GM21515 (cell line): ENCODE results near the gene TRIM54.
"Not testable (repeated sequence)": the region's sequence is repeated elsewhere in the genome, so short reads cannot be mapped to it uniquely, and the experiment has no call there.

Experiments
- ATAC-seq: cut with Tn5 transposase; IDR thresholded peaks from one replicate; pipeline ENCODE4 v1.9.1; 2021; ENCODE audit not compliant: unreplicated experiment

Gene TRIM54

GRCh38 chr2:27256855-27257454, 25.3 kb upstream of the TRIM54 start:
- ATAC-seq, result no peak

DNA sequence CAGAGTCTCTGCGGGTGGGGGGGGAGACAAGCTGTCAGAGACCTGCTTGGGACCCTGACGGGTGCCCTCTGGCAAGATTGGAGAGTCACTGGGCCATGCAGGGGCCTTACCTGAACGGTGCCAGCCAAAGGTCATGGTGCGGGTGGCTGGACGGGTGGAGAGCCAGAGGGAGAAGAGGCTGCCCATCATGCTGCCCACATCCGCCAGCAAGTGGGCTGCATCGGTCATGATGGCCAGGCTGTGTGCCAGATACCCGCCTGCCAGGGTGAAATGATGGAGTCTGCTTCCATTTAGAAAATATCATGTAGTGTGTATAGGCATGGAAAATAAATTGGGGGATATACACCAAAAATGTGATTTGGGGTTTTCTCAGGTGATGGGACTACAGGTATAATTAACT, 24.2 kb upstream of the TRIM54 start:
- no peak for ATAC-seq

DNA sequence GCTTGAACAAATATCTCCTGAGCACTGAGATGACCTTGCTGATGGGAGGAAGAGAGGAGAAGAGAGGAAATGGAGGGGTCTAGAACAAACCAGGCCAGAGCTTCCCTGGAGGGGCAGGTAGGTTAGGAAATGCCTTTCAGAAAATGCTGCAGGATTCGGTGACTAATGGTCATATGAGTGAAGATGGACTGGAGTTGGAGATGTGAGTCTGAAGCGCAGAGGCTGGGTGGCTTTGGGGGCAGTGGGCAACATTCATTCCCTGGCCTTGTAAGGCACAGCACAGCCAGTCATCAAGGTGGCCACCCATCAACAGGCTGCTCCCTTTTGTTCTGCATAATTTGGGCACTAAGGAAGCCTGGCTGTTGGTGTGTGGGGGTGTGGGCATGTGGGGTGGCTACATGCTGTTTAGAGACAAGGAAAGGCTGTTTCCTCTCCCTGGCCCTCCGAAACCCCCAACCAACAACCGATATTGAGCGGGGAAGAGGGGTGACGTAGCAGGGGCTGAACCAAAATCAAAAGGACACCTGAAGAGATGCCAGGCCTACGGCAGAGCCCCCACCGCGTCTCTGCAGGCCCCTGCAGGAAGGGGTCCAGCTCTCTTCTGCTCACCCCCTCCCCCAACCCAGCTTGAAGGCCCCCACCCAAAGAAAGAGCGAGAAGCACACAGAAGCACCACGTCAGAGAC, 20.8 kb upstream of the TRIM54 start:
- no peak for ATAC-seq

- no peak for ATAC-seq
These were observed 20.3 kb upstream of the TRIM54 start for GRCh38 chr2:27261926-27262298.

DNA sequence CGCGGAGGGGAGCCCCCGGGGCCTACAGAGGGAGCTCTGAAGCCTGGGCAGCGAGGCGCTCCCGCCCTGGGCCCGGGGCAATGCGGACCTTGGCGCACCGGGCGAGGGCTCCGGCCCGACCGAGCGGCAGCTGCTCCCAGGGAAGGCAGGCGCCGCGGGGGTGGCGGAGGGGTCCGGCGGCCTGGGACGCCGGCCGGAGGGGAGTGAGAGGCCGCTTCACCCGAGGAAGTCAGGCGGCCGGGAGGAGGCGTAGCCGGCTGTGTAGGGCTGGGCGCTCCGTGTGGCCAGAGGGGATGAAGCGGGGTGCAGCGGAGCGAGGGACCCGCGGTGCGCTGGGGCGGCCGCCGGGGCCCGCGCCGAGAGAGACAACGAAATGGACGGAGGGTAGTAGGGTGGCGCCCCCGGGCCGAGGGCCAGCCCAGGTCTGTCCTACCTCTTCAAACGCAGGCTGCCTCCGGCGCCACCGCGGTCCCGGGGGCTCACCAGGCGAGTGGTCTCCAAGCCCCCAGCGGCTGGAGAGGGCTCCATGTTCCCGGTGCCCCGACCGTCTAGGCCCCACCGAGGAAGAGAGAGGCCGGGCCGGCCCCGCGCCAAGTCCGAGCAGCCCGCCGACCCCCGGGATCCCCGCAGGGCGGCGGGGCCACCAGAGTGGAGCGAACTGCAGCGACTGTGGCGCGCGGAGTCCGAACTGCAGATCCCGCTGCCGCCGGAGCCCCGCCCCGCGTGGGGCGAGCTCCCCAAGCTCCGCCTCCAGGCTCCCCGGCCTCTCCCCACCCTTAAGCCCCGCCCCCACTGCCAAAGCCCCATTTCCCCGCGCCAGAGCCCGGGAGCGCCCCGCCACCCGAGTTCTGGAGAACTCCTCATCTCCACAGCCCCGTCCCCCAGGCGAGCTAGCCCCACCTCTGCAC, 19.6 kb upstream of the TRIM54 start, which contains the start of gene SLC30A3:
SLC30A3 (minus strand) TSS at position 669 of the 908 bp plus-strand sequence; CDS start at position 528, 141 bp downstream.
- no peak for ATAC-seq

- ATAC-seq, result no peak
These were observed 18.7 kb upstream of the TRIM54 start for GRCh38 chr2:27263287-27264252.

DNA sequence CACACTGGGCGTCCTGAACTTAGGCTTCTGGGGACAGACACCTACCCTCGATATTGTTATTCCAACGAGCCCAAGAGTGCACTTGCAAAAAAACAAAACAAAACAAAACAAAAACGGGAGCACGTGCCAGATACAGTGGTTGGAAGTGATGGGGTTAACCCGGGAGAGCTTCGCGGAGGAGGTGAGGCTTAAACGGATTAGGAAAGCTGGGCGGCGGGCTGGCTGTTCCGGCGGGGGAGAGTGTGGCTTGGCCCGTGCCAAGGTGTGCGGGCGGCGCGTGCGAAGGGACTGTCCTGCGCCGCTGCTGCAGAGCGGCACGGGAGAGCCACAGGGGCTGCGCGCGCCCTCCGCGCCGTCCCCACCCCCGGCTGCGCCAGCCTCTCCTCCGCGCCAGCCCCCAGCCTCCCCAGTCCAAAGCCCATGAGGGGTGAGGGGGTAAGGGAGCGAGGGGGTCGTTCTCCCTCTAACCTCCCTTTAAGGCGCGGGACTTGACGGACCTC, 17.9 kb upstream of the TRIM54 start:
- no peak for ATAC-seq

- no peak for ATAC-seq
These were observed 17.3 kb upstream of the TRIM54 start for GRCh38 chr2:27264753-27265535.

DNA sequence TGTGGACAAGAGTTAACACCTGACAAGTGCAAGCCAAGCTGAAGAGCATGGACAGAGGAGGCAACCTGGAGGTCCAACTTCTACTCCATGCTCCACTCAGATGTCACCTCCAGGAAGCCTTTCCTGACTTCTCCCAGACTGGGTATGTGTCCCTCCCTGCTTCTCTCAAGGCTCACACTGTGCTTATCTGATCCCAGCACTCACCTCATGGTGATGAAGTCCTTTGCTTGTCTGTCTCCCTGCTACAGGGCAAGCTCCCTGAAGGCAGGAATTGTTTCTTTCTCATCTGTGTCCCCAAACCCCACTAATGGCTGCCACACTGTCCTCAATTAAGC, 16.7 kb upstream of the TRIM54 start:
- ATAC-seq, result no peak

- not testable (repeated sequence) for ATAC-seq
These were observed 13.9 kb upstream of the TRIM54 start for GRCh38 chr2:27268296-27268695.

- ATAC-seq, result no peak
These were observed 12.1 kb upstream of the TRIM54 start for GRCh38 chr2:27270131-27270530.

- no peak for ATAC-seq
These were observed 11.6 kb upstream of the TRIM54 start for GRCh38 chr2:27270670-27271069.

- ATAC-seq, result no peak
These were observed 10.4 kb upstream of the TRIM54 start for GRCh38 chr2:27271631-27272340.

- not testable (repeated sequence) for ATAC-seq
These were observed 9.4 kb upstream of the TRIM54 start for GRCh38 chr2:27272537-27273522.

DNA sequence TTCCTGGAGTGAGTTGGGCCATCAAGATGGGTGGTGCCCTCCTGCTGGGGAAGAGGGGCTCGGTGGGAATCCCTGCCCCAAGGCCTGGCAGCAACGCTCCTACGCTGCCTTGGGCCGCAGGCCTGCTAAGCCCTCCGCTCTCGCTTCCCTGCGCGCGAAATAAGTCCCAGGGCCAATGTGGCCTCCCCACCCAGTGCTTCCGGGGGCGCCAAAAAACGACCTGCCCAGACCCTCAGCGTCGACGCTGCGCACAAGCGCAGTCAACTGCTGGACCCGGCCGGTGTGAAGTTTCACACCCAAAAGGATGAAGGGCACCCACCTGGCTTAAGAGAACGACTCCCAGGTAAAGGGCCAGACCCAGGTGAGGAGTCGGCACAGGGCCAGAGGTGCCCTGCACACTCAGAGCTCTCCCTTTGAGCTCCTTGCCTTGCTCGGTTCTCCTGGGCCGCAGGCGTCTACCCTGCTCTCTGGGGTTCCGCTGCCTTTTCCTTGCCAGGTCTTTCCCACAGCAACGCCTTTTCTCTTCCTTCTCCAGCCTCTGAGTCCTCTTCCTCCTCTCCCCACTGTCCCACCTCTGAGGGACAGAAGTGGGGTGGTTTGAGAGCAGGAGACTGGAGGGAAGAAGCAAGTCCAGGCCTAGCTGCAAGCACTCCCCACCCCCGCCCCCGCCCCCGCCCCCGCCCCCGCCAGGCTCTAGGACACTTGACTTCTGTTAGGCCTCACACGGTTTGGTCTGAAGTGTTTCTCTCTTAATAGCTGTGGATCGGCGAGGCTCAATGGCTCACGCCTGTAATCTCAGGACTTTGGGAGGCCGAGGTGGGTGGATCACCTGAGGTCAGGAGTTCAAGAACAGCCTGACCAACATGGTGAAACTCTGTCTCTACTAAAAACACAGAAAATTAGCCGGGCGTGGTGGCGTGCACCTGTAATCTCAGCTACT, 6.7 kb upstream of the TRIM54 start, which contains the start of gene DNAJC5G:
DNAJC5G (plus strand) TSS at position 223 of the 940 bp plus-strand sequence. CDS start 1,296 bp downstream, outside the sequence.
- ATAC-seq, result no peak

- ATAC-seq, result no peak
These were observed 4.2 kb upstream of the TRIM54 start for GRCh38 chr2:27278010-27278409.

DNA sequence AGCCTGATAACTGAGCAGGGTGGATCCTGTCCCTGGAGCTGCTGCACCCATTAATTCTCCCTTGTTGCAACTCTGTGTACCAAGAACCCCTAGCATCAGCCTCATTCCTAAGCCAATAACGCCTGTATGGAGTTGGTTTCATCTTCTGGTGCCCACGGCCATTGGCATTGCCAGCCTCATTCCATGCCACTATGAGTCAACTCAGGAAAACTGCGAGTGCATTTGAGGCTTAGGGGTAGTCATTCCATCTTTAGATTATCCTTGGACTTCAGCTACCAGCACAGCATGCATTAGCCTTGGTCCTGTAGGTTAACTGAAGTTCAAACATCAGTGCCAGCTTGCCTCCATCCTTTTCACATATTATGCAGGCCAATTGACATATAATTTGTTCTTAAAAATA, 1.4 kb upstream of the TRIM54 start:
- ATAC-seq, result no peak
